IPS-11a (cell line): Measurements from ENCODE around the gene FARP1.
"Not testable (repeated sequence)": the region's sequence is repeated elsewhere in the genome, so short reads cannot be mapped to it uniquely, and the experiment has no call there.

Source experiments
- H3K4me3 ChIP-seq: one replicate; pipeline ENCODE4 v1.5.1; 2013; ENCODE audit warnings: low read depth, low read length, control low read depth

The FARP1 gene

GRCh38 chr13:98252931-98253470 is 110.1 kb downstream of the FARP1 start:
- H3K4me3 ChIP-seq, result no peak overlapping the region

GRCh38 chr13:98253526-98253925 is 110.6 kb downstream of the FARP1 start:
- H3K4me3 ChIP-seq, result no peak overlapping the region

- H3K4me3 ChIP-seq, result no peak overlapping the region
Measured at GRCh38 chr13:98254513-98254912, 111.6 kb downstream of the FARP1 start.

GRCh38 chr13:98258226-98258625 is 115.3 kb downstream of the FARP1 start:
- H3K4me3 ChIP-seq, result no peak overlapping the region

- H3K4me3 ChIP-seq, result no peak overlapping the region
Measured at GRCh38 chr13:98260357-98261164, 117.7 kb downstream of the FARP1 start.

GRCh38 chr13:98261165-98261702 is 118.3 kb downstream of the FARP1 start:
- no peak overlapping the region for H3K4me3 ChIP-seq

- no peak overlapping the region for H3K4me3 ChIP-seq
Measured at GRCh38 chr13:98262292-98262691, 119.4 kb downstream of the FARP1 start.

- H3K4me3 ChIP-seq, result no peak overlapping the region
Measured at GRCh38 chr13:98263841-98264240, 120.9 kb downstream of the FARP1 start.

- H3K4me3 ChIP-seq, result no peak overlapping the region
Measured at GRCh38 chr13:98264877-98265276, 122.0 kb downstream of the FARP1 start.

- no peak overlapping the region for H3K4me3 ChIP-seq
Measured at GRCh38 chr13:98265692-98266551, 123.0 kb downstream of the FARP1 start.

GRCh38 chr13:98267080-98267912 is 124.4 kb downstream of the FARP1 start:
- no peak overlapping the region for H3K4me3 ChIP-seq

- H3K4me3 ChIP-seq, result no peak overlapping the region
Measured at GRCh38 chr13:98269386-98269785, 126.5 kb downstream of the FARP1 start.

- H3K4me3 ChIP-seq, result no peak overlapping the region
Measured at GRCh38 chr13:98270819-98271218, 127.9 kb downstream of the FARP1 start.

GRCh38 chr13:98271646-98272045 is 128.8 kb downstream of the FARP1 start:
- H3K4me3 ChIP-seq, result not testable (repeated sequence)

- H3K4me3 ChIP-seq, result no peak overlapping the region
Measured at GRCh38 chr13:98272549-98272948, 129.7 kb downstream of the FARP1 start.

GRCh38 chr13:98273067-98273823 is 130.4 kb downstream of the FARP1 start:
- H3K4me3 ChIP-seq, result no peak overlapping the region

- no peak overlapping the region for H3K4me3 ChIP-seq
Measured at GRCh38 chr13:98273824-98274742, 131.2 kb downstream of the FARP1 start.

- no peak overlapping the region for H3K4me3 ChIP-seq
Measured at GRCh38 chr13:98274921-98275487, 132.1 kb downstream of the FARP1 start.
